ENCODE data around the gene PRUNE2.

The PRUNE2 gene

DNA sequence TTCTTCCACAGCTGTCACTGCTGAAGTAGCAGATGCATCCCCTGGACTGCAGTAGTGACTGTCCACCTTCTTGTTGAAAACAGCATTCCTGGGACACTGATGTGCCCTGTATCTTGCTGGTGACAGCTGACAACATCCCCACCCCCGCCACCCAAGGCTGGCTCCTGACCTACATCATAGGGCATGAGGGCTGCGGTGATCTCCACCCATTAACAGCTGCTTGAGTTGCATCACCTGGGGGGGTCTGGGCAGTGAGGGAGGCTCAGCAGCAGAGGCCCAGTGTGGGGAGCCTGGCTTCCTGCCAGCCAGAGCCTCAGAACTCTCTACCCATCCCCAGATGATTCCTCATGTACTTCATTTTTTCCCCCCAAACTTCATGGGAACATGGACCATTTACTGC is 4.1 kb downstream of the PRUNE2 start:
- no peak for DNase-seq (ENCODE audit: low spot score)

DNA sequence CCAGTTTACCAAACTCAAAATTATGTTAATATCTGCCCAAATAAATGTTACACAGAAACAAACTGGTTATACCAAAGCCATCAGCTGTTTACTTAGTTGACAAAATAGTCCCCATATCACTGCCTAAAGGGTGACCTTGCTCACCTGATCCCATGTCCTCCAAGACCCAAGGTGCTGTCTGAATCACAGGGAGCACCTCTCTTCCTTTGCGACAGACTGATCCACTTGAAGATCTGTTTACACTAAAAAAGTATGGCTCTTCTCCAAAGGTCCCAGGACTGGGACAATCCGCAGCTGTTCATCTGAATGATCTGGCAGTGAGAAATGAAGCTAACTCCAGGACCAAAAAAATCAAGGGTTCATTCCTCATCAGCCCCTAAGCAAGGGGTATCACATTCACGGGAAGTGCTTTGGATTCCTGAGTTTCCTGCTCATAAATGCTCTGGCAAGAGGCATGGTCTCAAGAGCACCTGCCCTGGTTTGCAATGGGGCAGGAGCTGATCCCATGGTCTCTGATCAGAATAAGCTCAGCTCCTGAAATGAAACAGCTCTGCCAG is 5.0 kb downstream of the PRUNE2 start:
- DNase-seq (ENCODE audit: low spot score) = no peak

DNA sequence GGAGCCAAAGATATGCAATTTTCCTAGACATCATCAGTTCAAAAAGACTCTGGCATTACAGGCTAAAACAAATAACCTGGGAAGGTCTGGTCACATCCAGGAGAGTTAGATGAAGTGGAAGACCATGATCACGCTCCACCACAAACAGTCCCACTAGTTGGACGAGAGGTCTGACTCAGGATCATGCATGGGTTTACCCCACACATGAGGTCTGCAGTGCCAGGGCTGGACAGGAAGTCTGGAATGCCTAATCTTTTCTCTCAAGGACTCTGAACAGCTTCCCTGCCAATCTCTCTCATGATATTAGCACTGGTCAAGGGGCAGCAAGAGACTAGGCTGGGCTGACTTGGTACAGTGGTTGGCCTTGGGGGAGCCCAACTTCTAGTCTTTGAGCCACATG is 7.1 kb downstream of the PRUNE2 start:
- DNase-seq (ENCODE audit: low spot score) = no peak

DNA sequence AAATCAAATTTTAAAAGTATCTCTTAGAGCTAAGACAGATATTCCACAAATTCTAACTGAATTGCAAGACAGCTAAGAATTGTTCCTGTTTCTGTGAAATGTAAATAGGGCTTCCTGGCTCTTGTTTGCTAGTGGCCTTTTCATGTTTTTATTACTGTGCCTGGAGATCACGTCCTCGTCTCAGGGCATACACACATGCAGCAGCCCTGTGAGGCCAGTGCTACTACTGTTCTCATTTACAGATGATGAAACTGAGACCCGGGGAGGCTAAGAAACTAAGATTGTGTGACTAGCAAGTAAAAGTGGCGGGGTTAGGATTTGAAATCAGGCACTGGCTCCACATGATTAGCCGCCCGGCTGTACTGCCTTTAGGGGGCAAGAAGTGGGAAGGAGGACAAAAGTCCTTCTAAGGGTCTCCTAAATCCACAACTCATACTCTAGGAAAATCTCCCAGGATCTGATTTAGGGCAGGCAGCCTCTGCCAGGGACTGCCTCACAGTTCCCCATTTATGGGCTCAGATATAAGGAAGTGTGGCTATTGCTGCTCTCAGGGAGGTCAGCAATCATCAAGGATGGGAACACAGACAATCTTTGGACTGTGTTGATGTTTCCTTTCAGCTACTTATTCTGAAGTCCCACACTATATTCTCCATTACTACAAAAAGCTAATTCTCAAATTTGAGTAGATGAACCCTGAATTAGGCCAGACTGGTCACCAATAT is 7.9 kb downstream of the PRUNE2 start:
- DNase-seq (ENCODE audit: low spot score) = peak; percentile 50

DNA sequence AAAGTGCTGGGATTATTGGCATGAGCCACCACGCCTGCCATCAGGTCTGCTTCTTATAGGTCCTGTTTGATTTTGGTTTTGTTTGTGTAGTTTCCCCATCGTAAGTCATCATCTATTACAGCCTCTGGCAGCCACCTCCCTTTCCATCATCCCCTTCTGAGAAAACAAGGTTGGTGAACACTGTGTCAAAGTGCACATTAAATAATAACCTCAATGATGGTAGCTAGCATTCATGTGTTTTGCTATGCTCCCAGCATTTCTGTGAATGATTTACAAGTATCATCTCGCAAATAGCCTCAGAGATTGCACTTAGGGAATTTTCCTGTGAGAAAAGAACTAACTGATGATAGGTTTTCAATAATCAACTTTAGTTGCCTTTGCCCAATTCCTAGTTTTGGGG is 9.9 kb downstream of the PRUNE2 start:
- DNase-seq (ENCODE audit: low spot score) = no peak

DNA sequence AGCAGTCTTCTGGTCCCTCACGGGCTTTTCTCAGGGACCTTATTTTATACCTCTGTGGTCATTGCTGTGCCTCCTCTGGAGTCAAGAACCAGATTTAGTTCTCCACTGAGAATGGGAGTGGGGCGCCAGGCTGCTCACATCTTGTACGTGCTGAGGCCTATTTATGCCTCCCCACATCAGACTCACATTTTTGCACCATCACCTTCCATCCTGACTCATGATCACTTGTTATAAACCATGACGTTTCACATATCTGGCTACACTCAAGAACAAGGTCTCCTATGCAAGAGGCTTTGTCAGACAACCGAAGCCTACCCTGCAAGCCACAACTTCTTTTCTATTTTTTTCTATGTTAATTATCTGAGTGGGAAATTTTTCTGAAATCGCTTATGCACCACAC is 10.7 kb downstream of the PRUNE2 start:
- DNase-seq (ENCODE audit: low spot score) = no peak

DNA sequence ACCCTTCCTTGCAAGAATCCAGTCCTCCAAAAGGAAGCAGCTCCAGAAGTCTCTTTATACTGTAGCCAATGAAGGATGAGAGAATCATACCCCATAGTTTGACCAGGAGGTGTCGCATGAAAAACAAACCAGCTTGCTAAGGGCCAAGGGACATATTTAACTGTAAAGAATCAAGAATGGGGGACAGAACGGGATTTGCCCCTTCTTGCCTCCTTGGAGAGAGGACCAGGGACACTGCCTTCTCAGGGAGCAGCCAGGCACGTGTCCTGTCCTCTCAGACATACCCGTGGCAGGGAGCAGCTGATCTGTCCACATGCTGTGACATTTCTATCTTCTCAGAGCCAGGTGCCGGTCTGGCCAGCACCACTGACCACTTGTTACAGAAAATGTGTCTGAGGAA is 11.7 kb downstream of the PRUNE2 start:
- no peak for DNase-seq (ENCODE audit: low spot score)

DNA sequence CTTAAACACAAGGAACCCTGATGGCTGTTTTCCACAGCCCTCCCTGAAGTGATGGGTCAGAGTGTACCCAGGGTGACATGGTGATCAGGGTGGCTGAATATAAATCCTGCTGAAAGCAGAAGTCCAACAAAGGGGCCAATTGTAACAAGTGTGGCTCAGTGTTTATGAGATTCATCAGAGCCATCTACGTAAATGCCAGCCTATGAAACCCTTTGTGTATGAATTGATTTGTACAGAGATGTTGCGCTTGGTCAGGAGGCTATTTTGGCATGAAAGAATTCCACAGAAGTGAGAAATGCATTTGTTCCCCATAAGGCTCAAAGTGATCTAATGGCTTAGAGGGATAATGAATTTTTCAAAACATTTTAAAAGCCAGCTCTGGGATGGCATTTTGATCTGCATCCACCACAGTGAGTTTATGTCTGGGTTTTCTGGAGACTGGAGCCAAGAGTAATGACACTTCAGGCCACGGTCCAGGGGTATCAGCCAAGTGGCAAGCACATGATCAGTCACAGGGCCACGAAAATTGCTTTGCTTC is 12.4 kb downstream of the PRUNE2 start:
- no peak for DNase-seq (ENCODE audit: low spot score)

DNA sequence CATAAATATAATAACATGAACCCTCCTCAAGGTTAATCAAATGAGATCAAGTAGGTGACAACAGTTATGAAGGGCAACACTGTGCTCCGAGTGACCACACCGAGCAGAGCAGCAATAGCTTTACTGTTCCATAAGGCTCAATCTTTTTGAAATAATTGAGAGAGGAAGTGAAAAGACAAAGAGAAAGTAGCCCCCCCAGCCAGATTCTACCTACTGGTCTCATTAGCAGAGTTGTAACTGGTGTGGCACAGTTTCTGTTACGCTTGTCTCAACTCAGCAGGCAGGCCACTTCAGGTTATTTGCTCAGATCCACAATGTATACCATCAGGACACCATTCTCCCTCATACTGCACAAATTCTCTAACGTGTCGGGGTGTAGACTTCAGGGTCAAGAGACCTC is 14.0 kb downstream of the PRUNE2 start:
- no peak for DNase-seq (ENCODE audit: low spot score)

DNA sequence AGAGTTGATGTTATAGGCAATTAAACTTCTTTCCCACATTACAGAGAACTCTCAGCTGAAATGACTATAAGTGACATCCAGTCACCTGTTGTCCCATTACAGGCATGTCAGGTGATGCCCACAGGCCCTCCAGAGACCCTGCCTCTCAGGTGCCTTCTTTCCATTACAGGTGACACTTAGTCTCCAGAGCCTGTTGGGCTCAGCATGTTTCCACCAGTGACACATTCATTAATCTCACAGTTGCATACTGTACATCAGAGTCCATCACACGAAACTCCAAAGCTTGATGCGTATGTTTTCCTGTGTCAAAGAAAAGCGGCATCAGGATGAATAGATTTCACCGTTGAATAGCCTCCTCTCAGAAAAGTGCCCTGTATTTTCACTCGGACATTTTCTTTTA is 14.6 kb downstream of the PRUNE2 start:
- DNase-seq (ENCODE audit: low spot score) = no peak

DNA sequence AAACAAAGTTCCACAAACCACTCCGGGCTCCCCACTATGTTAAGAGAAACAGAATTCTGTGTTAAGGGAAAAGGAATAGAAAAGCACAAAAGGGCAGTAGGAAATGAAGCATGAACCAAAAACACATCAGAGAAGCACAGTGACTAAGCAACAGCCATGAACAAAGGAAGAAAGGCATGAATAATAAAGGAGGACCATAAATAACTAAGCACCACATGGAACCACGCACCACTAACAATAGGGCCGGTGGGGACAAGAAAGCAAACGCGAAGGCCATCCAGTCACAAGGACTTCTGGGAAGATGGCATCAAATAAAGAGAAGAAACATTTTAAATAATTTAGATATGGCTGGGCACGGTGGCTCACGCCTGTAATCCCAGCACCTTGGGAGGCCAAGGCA is 18.0 kb downstream of the PRUNE2 start:
- no peak for DNase-seq (ENCODE audit: low spot score)

DNA sequence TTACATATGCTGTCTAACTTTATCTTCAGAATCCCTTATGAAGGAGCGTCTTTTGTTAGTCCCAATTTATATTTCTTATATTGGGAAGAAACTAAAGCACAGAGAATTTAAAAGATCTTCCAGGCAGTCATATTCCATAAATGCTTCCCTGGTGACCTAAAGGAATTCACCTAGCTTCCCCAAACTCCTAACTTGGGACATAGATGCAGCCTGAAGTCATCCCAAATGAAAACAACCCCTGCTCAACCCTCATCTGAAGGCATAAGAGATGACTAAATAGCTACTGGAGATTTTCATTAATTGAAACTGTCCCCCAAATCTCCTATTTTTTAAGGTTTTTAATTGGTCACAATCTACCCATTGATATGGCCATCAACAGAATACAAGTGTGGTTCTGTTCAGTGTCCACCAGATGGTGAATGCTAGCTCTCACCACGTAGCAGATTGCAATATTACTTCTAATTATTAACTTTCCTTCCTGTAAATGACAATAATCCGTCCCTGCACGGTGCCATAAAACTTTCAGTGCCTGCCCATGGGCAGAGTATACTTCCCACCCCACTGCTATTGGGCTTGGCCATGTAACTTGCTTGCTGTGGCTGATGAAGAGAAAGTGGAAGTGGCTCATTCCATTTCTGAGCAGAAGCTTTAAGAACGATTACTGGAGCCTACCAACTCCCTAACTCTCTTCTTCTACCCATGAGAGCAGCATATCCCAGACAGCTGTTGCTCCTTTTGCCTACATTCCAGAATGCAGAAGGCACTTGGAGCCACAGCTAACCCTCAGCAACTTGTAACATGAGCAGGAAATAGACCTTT is 18.7 kb downstream of the PRUNE2 start:
- no peak for DNase-seq (ENCODE audit: low spot score)

DNA sequence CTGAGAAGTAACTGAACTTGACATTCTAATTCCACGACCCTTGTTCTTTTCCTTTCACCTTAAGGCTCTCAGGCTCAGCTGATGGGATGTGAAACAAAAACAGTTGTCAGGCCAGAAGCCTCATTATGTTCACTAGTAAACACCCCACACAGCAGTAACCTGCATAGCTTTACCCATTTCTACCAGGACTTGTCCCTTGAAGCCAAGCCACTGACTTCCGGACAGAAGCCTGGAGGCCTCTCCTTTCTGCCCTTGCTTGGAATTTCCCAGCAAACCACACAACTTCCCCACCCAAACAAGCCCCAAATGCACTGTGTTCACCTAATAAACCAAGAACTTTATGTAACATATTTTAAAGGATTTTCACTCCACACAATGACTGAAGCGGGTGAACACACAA is 19.6 kb downstream of the PRUNE2 start:
- no peak for DNase-seq (ENCODE audit: low spot score)

DNA sequence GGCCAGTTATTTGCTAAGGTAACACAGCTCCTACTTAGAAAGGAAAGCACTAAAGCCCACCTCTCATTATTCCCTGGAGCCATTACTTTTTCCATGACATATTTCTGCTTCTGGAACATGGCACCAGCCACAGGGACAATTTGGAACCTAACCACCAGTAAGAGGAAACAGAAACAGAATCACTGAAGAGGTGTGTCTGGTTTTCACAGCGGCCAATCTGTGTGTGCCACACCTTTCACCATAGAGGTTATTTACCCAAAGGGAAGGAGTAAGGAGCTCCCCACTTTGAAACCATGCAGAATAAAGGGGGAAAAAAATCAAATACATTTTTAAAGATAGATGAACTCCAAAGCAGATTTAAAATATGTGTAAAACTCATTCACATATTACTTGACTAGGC is 21.1 kb downstream of the PRUNE2 start:
- no peak for DNase-seq (ENCODE audit: low spot score)

DNA sequence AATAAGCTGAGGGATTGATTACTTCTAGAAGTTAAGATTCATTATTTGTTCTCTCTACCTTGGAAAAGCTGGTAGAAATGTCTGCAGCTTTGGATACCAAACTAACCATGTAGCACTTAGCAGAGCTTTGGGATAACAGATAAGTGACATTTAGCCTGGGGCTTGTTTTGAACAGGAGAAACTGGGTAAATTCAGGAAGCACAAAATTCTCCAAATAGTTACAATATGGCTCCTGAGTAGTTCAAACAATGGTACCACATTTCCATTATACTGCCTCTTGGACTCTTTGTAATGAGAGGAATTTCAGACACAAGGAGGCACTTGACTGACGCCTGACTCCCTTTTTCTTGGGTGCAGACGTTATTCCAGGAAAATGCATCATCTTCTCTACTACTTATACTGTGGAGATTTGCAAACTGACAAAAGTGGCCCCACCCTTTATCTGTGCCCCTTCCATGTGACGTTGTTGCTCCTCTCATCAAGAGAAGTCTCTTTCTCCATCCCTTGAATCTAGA is 22.5 kb downstream of the PRUNE2 start:
- no peak for DNase-seq (ENCODE audit: low spot score)

DNA sequence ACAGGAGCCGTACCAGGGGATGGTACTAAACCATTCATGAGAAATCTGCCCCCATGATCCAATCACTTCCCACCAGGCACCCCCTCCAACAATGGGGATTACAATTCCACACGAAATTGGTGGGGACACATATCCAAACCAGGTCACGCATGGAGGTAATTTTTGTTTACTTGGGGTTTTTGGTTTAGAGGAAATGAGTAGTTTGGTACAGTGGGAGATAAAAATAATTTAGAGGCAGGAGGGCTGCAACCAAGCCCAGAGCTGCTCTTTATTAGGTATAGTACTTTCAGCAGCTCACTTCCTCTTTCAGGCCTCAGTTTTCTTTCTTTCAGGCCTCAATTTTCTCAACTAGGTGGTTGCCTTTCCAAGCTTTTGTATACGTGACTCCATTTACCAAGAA is 23.2 kb downstream of the PRUNE2 start:
- no peak for DNase-seq (ENCODE audit: low spot score)

DNA sequence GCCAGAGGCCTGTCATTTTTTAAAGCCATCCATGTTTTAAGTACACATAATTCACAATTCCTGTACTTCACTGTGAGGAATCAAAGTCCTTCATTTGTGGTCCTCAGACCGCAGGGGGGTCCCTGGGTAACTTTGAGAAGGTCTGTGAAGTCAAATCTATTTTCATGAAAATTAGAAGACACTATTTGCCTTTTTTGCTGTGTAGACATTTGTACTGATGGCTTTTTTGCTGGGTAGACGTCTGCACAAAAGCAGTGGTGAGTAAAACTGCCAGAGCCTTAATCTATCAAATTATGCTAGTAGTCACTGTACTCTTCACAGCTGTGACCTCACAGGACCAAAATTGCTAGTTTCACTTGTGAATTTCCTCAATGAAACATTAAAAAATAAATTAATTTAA is 25.7 kb downstream of the PRUNE2 start:
- DNase-seq (ENCODE audit: low spot score) = no peak

DNA sequence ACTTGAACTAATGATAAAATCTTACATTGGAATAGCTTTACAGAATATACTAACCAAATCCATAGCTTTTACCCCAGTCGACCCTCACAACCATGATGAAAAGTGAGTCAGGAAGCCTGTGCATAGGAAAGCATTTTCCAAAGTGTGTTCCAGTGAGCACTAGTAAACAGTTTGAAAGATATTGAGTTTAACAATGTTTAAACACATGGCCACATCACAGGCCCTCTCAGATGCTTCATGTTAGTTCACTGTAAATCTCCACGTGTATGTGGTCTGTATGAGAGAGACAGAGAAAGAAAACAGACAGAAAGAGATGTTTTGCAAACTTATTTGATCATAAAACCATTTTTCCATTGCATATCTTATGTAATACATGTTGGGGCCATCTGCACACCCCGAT is 27.0 kb downstream of the PRUNE2 start:
- DNase-seq (ENCODE audit: low spot score) = no peak

DNA sequence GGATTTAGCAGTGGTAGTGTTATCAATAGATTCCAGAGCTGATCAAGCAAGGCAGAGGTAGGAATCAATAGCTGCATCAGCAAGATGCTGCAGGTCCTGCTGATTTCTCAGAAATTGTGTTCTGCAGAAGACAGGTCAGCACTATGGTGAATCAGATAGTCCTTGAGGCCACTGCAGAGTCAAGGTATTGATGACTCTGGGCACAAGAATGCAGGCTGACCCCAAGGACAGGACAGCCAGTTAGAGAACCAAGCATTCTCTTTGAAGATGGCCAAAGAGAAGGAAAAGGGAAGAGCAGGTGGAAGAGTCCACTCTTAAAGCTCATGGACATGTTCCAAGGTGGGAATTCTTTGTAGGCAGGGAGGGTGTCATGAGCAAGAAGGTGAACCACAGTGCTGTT is 28.0 kb downstream of the PRUNE2 start:
- no peak for DNase-seq (ENCODE audit: low spot score)

DNA sequence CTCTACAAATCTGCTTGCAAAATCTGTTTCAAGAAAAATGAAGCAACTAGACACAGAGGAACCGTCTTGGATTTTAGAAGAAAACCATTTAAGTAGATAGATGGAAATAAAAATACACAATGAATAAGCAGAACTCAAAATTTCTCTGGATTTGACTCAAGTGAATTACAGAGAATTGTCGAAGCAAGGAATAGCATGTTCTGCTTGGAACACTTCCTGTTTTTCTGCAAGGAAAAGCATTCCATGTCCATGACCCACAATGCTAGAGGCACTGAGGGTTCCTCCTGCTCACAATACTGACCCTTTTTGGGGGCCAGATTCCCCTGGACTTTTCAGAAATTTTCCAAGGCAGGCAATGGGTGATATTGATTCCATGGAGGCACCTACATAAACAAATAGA is 29.8 kb downstream of the PRUNE2 start:
- no peak for DNase-seq (ENCODE audit: low spot score)

DNA sequence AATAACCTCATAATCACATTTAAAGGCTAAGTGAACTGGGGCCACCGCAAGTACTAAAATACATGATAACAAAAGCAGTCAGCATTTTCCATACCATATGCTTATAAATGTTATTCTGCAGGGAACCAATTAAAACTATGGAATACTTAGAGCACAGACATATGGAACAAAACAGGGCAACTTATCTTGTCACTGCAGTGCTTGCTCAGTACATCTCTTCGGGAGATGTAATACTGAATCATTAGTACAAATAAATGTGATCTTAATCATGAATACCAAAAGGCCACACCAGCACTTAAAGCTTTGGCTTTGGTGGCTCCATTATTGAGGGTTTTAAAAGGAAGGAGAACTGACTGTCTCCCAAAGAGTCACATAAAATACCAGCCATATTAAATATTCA is 32.1 kb downstream of the PRUNE2 start:
- DNase-seq (ENCODE audit: low spot score) = no peak

DNA sequence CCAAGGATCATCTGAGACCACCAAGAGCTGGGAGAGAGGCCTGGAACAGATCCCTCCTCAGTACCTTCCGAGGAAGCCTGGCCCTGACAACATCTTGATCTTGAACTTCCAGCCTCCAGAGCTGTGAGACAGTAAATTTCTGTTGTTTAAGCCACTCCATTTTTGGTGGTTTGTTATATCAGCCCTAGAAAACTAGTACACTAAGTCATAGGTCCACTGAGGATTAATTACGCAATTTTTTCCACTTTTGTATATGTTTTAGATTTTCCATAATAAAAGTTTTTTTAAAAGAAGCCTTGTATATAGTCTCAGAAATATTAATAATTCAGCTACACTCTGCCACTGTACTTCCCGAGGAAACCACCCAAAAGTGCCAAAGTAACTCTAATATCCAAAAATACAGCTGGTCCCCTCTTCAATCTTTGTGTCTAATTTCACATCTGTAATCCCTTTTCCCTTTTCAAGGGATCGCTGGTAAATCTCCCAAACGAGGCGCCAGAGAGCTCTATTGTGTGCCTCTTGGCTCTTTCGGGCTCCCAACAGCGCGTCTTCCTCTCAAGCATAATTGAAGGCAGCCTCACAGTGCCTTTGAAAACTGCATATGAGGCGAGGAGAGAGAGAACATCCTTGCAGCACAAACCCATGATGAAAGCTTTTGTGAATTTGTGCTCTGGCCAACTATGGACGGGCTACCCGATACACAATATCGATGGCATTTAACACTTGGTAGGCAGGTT is 32.7 kb downstream of the PRUNE2 start:
- DNase-seq (ENCODE audit: low spot score) = no peak
